NB4 (cell line): ENCODE results near the gene WRAP53.

Experiments used
- CTCF ChIP-seq: IDR thresholded peaks from one replicate; pipeline ENCODE4 v1.5.1; 2012; ENCODE audit warnings: low read depth, low read length
- MAX ChIP-seq: IDR thresholded peaks from 2 replicates; pipeline ENCODE4 v1.6.1; 2011; ENCODE audit warnings: low read depth, low read length
- MYC ChIP-seq: IDR thresholded peaks from 2 replicates; pipeline ENCODE4 v1.6.1; 2011; ENCODE audit warnings: low read depth, low read length
- POLR2A ChIP-seq: IDR thresholded peaks from 2 replicates; pipeline ENCODE4 v1.6.1; 2011; ENCODE audit warnings: mild to moderate bottlenecking; ENCODE audit not compliant: insufficient read length; ENCODE audit errors: extremely low read depth

- no peak for TF ChIP-seq POLR2A
- no peak for TF ChIP-seq CTCF
- TF ChIP-seq MYC, result no peak
- TF ChIP-seq MAX, result no peak
These were observed 9.7 kb downstream of the WRAP53 start for GRCh38 chr17:7697828-7698588.
